HEK293 (cell line): ENCODE data around the gene TMX2.

Experiments used
- KLF7 ChIP-seq: fragments of 450-650 bp; formaldehyde crosslinking; IDR thresholded peaks from 2 replicates; pipeline ENCODE4 v1.5.1; 2016; ENCODE audit warnings: missing biosample characterization, missing genetic modification characterization, borderline replicate concordance
- OSR2 ChIP-seq: fragments of 450-650 bp; formaldehyde crosslinking; IDR thresholded peaks from 2 replicates; pipeline ENCODE4 v1.5.1; 2016; ENCODE audit warnings: missing biosample characterization, missing genetic modification characterization
- PRDM10 ChIP-seq: fragments of 450-650 bp; formaldehyde crosslinking; IDR thresholded peaks from 2 replicates; pipeline ENCODE4 v1.5.1; 2016; ENCODE audit warnings: missing biosample characterization, missing genetic modification characterization
- SP7 ChIP-seq: fragments of 450-650 bp; formaldehyde crosslinking; IDR thresholded peaks from 2 replicates; pipeline ENCODE4 v1.5.1; 2016; ENCODE audit warnings: missing biosample characterization, missing genetic modification characterization
- ZBTB11 ChIP-seq: fragments of 450-650 bp; formaldehyde crosslinking; conservative IDR thresholded peaks from 2 replicates; pipeline ENCODE4 v1.5.1; 2016; ENCODE audit warnings: low read depth, missing biosample characterization, missing genetic modification characterization
- ZBTB17 ChIP-seq: fragments of 450-650 bp; formaldehyde crosslinking; IDR thresholded peaks from 2 replicates; pipeline ENCODE4 v1.5.1; 2016; ENCODE audit warnings: missing biosample characterization, missing genetic modification characterization
- ZBTB21 ChIP-seq: fragments of 450-650 bp; formaldehyde crosslinking; IDR thresholded peaks from 2 replicates; pipeline ENCODE4 v1.5.1; 2017; ENCODE audit warnings: missing biosample characterization, missing genetic modification characterization
- ZBTB7A ChIP-seq: fragments of 450-650 bp; formaldehyde crosslinking; IDR thresholded peaks from 2 replicates; pipeline ENCODE4 v1.5.1; 2016; ENCODE audit warnings: low read depth, missing biosample characterization, missing genetic modification characterization
- ZIC2 ChIP-seq: fragments of 450-650 bp; formaldehyde crosslinking; IDR thresholded peaks from 2 replicates; pipeline ENCODE4 v1.5.1; 2016; ENCODE audit warnings: missing biosample characterization, missing genetic modification characterization
- ZNF112 ChIP-seq: fragments of 450-650 bp; formaldehyde crosslinking; IDR thresholded peaks from 2 replicates; pipeline ENCODE4 v1.5.0; 2017; ENCODE audit warnings: missing biosample characterization, missing genetic modification characterization
- ZNF214 ChIP-seq: fragments of 450-650 bp; formaldehyde crosslinking; IDR thresholded peaks from 2 replicates; pipeline ENCODE4 v1.5.1; 2017; ENCODE audit warnings: missing biosample characterization, mild to moderate bottlenecking, missing genetic modification characterization, borderline replicate concordance
- ZNF280C ChIP-seq: fragments of 450-650 bp; formaldehyde crosslinking; IDR thresholded peaks from 2 replicates; pipeline ENCODE4 v1.5.1; 2016; ENCODE audit warnings: missing biosample characterization, missing genetic modification characterization
- ZNF37A ChIP-seq: fragments of 450-650 bp; IDR thresholded peaks from 2 replicates; pipeline ENCODE4 v1.5.1; 2018; ENCODE audit warnings: missing biosample characterization, missing genetic modification characterization
- ZNF510 ChIP-seq: fragments of 450-650 bp; formaldehyde crosslinking; IDR thresholded peaks from 2 replicates; pipeline ENCODE4 v1.5.1; 2018; ENCODE audit warnings: mild to moderate bottlenecking, missing genetic modification characterization, missing biosample characterization; ENCODE audit not compliant: insufficient replicate concordance
- ZNF561 ChIP-seq: fragments of 450-650 bp; IDR thresholded peaks from 2 replicates; pipeline ENCODE4 v1.5.1; 2018; ENCODE audit warnings: missing biosample characterization, missing genetic modification characterization, borderline replicate concordance
- ZNF600 ChIP-seq: fragments of 450-650 bp; formaldehyde crosslinking; IDR thresholded peaks from 2 replicates; pipeline ENCODE4 v1.5.1; 2016; ENCODE audit warnings: missing biosample characterization, missing genetic modification characterization
- ZNF660 ChIP-seq: fragments of 450-650 bp; IDR thresholded peaks from 2 replicates; pipeline ENCODE4 v1.5.1; 2018; ENCODE audit warnings: missing biosample characterization, mild to moderate bottlenecking, missing genetic modification characterization
- ZSCAN16 ChIP-seq: fragments of 450-650 bp; formaldehyde crosslinking; IDR thresholded peaks from 2 replicates; pipeline ENCODE4 v1.5.1; 2016; ENCODE audit warnings: missing biosample characterization, missing genetic modification characterization
- TF ChIP-seq, protein P1 (sequence below): fragments of 450-650 bp; formaldehyde crosslinking; IDR thresholded peaks from 2 replicates; pipeline ENCODE4 v1.5.1; 2017; ENCODE audit warnings: missing biosample characterization, missing genetic modification characterization
- TF ChIP-seq, protein P2 (sequence below): fragments of 450-650 bp; formaldehyde crosslinking; IDR thresholded peaks from 2 replicates; pipeline ENCODE4 v1.5.1; 2017; ENCODE audit warnings: missing biosample characterization, missing genetic modification characterization
- TF ChIP-seq, protein P3 (sequence below): fragments of 450-650 bp; formaldehyde crosslinking; optimal IDR thresholded peaks from 2 replicates; pipeline ENCODE3; 2016; ENCODE audit warnings: missing biosample characterization, mild to moderate bottlenecking, missing genetic modification characterization
- TF ChIP-seq, protein P4 (sequence below): fragments of 450-650 bp; formaldehyde crosslinking; IDR thresholded peaks from 2 replicates; pipeline ENCODE4 v1.5.1; 2017; ENCODE audit warnings: missing biosample characterization, missing genetic modification characterization

Gene TMX2

DNA sequence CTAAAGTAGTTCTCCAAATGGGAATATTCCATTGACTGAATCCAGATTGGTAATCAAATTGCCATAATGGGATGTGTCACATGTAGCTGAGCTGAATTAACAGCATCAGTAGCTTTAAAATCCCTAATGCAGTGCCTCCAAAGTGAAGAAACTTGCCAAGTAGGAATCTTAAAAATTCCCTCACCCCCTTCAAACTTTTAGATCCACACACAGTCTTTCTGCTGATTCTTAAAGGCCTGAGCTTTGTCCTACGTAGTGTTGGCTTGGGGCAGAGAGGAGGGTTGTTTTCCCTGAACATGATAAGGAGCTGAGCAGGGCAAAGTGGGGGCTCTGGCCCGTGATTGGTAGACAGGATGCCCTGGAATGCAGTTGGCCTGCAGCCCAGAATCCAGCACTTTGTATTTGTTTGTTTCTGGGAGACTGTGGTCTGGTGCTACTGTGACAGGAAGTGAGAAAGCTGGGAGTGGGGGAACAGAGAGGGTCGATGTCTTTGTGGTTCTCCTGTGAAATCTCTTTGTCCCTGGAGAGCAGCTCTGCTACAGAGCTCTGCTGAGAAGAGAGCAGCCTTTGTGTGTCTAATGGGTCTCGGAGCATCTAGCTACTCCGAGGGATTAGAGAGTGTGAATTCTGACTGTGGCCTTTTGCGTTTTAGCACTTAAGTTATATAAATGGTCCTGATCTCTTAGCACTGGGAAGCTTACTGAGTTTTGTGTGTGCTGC is 66.1 kb downstream of the TMX2 start (continued):
- peak; percentile 87 for TF ChIP-seq PRDM10 (tag by site-specific recombination)
- peak; percentile 97 for TF ChIP-seq OSR2
- no peak for TF ChIP-seq ZBTB21 (tag by site-specific recombination)
- TF ChIP-seq ZBTB17 (tag by site-specific recombination) = peak; percentile 94
- TF ChIP-seq, protein P1, sequence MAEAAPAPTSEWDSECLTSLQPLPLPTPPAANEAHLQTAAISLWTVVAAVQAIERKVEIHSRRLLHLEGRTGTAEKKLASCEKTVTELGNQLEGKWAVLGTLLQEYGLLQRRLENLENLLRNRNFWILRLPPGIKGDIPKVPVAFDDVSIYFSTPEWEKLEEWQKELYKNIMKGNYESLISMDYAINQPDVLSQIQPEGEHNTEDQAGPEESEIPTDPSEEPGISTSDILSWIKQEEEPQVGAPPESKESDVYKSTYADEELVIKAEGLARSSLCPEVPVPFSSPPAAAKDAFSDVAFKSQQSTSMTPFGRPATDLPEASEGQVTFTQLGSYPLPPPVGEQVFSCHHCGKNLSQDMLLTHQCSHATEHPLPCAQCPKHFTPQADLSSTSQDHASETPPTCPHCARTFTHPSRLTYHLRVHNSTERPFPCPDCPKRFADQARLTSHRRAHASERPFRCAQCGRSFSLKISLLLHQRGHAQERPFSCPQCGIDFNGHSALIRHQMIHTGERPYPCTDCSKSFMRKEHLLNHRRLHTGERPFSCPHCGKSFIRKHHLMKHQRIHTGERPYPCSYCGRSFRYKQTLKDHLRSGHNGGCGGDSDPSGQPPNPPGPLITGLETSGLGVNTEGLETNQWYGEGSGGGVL (tag by site-specific recombination) = peak; percentile 91
- peak; percentile 58 for TF ChIP-seq ZNF660 (tag by site-specific recombination)
- TF ChIP-seq ZBTB7A (tag by site-specific recombination) = no peak
- TF ChIP-seq, protein P2, sequence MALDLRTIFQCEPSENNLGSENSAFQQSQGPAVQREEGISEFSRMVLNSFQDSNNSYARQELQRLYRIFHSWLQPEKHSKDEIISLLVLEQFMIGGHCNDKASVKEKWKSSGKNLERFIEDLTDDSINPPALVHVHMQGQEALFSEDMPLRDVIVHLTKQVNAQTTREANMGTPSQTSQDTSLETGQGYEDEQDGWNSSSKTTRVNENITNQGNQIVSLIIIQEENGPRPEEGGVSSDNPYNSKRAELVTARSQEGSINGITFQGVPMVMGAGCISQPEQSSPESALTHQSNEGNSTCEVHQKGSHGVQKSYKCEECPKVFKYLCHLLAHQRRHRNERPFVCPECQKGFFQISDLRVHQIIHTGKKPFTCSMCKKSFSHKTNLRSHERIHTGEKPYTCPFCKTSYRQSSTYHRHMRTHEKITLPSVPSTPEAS = no peak
- no peak for TF ChIP-seq ZSCAN16 (tag by site-specific recombination)
- peak; percentile 43; the same call in 1 of the 2 replicates for TF ChIP-seq SP7 (tag by site-specific recombination)
- no peak for TF ChIP-seq KLF7 (tag by site-specific recombination)
- TF ChIP-seq, protein P3, sequence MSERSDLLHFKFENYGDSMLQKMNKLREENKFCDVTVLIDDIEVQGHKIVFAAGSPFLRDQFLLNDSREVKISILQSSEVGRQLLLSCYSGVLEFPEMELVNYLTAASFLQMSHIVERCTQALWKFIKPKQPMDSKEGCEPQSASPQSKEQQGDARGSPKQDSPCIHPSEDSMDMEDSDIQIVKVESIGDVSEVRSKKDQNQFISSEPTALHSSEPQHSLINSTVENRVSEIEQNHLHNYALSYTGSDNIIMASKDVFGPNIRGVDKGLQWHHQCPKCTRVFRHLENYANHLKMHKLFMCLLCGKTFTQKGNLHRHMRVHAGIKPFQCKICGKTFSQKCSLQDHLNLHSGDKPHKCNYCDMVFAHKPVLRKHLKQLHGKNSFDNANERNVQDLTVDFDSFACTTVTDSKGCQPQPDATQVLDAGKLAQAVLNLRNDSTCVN = no peak
- TF ChIP-seq ZIC2 (tag by site-specific recombination) = no peak
- TF ChIP-seq ZNF561 (tag by site-specific recombination) = no peak
- no peak for TF ChIP-seq ZNF112 (tag by site-specific recombination)
- peak; percentile 45; the same call in 1 of the 2 replicates for TF ChIP-seq ZBTB11 (tag by site-specific recombination)
- TF ChIP-seq ZNF37A = no peak
- TF ChIP-seq ZNF510 (tag by site-specific recombination) = no peak
- TF ChIP-seq ZNF214 (tag by site-specific recombination) = no peak
- TF ChIP-seq, protein P4, sequence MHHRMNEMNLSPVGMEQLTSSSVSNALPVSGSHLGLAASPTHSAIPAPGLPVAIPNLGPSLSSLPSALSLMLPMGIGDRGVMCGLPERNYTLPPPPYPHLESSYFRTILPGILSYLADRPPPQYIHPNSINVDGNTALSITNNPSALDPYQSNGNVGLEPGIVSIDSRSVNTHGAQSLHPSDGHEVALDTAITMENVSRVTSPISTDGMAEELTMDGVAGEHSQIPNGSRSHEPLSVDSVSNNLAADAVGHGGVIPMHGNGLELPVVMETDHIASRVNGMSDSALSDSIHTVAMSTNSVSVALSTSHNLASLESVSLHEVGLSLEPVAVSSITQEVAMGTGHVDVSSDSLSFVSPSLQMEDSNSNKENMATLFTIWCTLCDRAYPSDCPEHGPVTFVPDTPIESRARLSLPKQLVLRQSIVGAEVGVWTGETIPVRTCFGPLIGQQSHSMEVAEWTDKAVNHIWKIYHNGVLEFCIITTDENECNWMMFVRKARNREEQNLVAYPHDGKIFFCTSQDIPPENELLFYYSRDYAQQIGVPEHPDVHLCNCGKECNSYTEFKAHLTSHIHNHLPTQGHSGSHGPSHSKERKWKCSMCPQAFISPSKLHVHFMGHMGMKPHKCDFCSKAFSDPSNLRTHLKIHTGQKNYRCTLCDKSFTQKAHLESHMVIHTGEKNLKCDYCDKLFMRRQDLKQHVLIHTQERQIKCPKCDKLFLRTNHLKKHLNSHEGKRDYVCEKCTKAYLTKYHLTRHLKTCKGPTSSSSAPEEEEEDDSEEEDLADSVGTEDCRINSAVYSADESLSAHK = 0 out of 2 replicates have a peak, but pooled peaks have one; percentile 22
- no peak for TF ChIP-seq ZNF280C (tag by site-specific recombination)
- peak; percentile 95 for TF ChIP-seq ZNF600 (tag by site-specific recombination)
